ENCODE measurements around the gene MOCS1.

MOCS1 gene

DNA sequence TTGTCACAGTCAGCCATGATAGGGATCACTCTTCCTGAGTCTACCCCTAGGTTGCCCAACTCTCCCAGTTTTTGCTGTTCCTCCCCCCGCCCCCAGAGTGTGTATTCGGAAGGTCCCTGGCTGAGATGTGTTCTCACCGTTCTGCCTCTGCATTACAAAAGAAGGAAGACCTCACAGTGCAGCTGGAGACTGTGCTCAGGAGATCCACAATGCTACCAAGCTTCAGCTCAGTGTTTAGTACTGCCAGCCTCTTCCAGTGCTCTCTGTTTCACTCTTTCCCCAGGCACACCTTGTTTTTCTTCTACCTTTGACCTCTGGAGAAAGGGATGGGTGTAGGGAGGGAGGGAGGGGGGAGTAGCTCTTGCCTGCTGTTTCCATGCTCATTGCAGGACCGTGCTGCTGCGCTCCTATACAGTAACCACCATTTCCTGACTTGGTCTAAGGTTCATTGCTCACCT is 13.4 kb upstream of the MOCS1 start:
- no peak for DNase-seq

DNA sequence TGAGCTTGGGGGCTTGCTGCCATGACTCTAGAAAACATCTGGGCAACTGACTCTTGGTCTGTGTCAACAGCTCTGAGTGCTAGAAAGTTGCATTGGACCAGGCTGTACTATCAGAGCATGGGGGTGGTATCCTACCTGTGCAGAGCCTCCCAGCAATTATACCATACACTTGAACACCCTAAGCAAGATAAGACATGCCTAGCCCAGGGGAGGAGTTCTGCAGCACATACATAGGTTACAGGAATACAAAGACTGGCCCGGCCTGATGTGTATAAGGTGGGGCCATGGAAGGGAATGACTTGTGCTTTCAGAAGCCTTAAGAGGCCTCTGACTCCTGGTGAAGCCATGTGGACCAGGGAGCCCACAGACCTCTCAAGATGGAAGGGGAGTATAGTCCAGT is 11.4 kb upstream of the MOCS1 start:
- no peak for DNase-seq

DNA sequence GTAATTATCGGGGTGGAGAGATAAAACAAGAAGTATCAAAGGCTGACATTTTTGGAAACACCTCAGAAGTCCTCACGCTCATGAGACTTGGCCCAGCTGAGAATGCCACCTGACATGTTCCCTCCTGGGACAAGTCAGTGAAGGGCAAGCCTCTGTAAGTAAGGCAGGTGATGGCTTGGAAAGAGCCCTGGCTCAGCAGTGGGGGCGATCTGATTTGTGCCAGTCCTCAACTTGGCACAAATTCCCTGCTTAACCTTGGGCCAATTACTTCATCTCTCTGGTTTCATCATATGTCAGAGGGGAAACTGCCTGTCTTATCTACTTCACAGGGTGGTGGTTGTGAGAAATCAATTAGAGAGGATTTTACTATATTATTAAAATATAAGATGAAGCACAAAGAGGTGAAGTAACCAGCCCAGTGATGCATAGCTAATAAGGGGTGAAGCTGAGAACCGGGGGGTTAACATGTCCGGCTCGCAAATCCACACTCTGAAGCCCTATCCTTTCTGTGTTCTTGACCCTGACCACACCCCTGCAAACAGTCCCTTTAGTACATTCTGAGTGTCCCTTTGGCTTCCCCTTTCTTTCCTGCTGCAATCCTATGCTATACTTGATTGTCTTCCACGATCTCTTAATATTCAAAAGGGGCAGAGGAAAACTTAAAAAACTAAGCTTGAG is 8.8 kb upstream of the MOCS1 start:
- no peak for DNase-seq

DNA sequence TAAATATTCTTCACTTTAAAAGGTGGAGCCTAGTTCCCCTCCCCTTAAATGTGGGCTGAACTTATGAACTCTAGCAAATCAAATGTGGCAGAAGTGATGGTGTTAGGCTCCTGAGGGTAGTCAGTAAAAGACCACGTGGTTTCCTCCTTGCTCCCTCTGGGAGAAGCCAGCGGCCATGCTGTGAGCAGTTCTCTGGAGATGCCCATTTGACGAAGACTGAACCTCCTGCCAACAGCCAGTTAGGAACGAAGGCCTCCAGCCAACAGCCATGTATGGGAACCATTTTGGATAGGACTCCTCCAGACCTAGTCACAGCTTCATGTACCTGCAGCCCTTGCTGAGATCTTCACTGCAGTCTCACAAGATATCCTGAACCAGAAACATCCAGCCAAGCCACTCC is 7.6 kb upstream of the MOCS1 start:
- DNase-seq = no peak

DNA sequence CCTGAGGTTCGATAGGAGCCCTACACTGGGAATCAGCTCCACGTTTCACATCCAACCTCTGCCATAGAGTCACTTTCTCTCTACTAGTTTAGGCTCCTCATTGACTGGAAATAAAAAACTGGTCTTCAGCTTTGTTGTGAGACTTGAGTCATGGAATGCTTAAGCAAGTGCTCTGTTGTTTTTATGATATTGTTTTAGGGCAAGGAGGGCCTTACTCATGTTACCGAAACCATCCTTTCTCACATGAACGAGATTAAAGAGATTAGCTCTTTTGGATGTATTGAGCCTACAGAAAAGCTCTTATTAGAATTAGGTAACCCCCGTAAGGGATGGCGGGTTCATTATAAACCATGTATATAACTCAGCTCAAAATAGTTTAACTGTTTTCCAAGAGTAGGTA is 6.9 kb upstream of the MOCS1 start:
- DNase-seq = no peak

DNA sequence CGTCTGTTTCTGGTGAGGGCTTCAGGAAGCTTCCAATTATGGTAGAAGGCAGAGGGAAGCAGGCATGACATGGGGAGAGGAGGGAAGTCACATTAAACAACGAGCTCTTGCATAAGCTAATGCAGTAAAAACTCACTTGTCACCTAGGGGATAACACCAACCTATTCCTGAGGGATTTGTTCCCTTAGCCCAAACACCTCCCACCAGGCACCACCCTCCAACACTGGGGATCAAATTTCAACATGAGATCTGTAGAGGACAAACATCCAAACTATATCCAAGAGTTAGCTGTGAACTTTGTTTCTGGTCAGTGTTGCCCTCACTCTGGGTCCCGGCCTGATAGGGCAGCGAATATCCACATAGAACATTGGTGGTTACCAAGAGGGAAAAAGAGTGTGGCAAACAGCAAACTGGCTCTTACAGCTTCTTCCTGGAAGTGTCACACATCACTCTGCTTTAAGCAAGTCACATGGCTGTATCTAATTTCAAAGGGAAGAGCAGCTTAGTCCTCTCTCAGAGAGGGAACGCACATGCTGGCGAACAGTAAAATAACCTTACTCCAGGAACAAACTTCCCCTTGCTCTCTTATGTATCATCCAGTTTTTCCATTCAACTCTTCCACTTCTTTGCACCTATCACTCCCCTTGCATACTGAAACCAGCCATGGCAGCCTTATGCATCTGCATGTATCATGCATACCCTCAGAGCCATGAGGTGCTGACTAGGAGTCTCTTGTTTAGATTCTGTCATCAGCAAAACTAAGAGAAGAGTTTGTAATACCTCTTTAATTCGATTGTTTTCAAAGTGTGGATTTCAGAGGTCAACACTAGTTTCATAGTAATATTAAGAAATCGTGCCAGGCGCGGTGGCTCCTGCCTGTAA is 4.8 kb upstream of the MOCS1 start:
- DNase-seq = no peak

DNA sequence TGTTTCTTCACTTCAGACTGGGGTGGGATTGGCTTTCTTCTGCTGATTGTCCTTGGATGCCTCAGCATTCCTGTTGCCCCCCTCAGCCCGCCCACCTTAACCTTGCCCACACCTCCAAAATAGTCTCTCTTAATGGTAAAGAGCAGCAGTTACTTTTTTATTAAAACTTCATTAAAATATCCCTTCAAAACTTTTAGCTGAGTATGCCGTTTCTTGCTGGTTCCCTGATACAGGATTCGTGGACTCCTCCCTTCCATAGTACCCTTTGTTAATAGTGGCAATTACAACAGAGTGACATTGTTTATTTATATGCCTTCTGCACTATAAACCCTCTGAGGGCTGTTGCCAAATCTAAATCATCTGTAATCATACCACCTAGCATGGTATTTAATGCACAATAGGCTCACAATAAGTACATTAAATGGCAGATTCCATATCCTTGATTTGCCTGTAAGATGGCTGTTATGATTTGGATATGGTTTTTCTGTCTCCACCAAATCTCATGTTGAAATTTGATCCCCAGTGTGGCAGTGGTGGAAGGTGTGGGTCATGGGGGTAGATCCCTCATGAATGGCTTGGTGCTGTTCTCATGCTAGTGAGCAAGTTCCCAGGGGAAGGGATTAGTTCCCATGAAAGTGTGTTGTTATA is 3.5 kb upstream of the MOCS1 start:
- peak; percentile 60 for DNase-seq

DNA sequence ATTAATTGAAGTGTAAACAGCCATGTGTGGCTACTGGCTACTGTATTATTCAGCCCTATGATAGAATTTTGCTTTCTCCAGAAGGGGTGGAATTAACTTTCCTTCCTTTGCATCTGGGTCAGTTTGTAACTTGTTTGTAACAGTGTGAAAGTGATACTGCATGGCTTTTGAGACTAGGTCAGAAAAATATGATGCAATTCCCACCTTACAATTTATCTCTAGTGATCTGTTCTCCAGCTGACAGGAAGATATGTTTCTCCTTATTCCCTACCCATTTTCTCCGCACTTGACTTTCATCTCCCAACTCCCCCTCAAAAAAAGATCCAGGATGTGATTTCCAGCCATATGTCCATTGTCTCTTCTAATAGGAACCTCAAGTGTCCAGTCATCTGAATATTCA is 2.6 kb upstream of the MOCS1 start:
- DNase-seq = no peak

DNA sequence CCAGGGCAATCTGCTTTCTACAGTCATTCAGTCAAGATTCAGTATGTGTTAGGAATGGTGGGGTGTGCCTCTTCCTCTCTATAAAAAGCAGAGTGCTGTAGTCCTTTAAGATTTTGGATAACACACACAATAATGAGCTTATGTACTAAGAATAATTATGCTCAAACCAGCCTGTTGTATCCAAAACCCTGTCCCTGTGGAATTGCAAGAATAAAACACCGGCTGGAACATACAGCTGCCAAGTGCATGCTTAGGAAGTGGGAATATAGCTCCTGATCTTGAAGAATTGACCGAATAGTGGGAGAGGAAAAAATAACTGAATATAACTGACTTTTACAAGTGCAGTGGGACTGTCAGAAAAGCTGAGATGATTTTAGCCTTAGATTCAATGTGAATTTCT is 979 bp upstream of the MOCS1 start:
- DNase-seq = no peak

DNA sequence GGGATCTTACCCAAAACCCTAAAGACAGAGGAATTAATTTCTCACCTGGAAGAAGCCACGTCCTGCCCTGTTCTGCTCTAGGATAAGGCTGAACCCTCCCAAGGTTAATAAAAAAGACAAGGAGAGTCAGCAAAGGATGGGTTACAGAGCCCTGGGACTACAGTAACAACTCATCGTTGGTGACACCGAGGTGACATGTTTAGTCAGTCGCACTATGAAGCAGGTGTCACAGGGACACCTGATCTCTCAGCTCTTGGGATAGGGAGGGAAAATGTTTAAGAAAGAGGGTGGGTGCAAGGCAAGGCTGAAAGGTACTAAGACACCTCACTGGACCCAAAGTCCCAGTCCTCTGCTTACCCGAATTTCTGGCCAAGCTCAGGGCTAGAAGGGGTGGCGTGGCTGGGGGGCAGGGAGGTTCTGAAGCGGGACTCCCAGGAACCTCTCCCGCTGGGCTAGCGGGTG is 562 bp downstream of the MOCS1 start:
- DNase-seq = no peak

DNA sequence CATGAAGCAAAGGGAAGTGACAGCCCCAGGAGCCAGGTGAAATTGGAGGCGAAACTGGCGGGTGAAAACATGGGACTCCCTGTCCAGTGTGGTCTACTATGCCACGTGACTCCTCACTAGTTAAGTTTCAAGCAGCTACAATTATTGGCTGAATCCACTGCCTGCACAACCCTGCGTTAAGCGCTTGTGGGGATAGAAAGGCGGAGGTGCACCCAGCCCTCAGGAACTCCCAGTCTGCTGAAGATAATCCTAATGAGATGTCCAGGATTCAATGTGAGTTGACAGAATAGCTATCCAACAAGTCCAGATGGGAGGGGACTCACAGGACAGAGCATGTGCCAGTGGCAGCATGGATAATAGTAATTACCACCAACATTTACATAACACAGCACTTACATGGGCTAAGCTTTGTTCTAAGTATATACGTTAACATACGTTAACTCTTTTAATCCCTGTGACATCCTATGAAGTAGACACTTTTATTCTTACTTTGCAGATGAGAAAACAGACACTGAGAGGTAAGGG is 1.8 kb downstream of the MOCS1 start:
- DNase-seq = no peak

DNA sequence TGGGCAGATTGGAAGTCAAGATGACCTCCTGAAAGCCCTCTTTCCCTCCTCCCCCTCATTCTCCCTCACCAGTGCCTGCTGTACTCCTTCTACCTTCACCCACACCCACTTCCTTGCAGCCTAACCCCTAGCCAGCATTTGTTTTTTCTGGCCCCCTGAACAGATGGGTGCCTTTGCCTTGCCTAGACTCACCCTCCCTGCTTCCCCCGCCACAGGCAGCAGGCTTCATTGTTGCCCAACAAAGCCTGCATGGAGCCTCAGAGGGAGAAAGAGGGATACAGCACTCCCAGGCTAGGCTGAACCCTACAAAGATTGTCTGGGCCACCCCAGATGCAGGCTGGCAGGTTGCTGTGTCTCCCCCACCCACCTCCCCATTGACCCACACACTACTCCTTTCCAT is 2.7 kb downstream of the MOCS1 start:
- no peak for DNase-seq

DNA sequence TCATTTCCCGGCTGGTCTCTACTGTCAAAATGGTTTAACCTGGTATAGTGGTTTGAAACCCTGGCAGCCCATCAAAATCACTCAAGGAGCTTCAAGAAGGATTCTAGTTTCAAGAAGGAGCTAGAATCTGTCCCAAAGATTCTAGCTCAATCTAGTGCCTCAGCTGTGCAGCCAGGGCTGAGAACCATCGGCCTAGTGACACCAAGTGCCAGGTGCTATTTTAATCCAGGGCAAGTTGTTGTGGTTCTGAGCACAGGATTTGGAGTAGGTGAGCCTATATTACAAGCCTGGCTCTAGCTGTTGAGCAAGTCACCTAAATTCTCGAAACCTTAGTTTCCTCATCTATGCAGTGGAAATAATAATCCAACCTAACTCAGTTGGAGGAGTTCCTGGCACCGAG is 3.7 kb downstream of the MOCS1 start:
- DNase-seq = no peak

DNA sequence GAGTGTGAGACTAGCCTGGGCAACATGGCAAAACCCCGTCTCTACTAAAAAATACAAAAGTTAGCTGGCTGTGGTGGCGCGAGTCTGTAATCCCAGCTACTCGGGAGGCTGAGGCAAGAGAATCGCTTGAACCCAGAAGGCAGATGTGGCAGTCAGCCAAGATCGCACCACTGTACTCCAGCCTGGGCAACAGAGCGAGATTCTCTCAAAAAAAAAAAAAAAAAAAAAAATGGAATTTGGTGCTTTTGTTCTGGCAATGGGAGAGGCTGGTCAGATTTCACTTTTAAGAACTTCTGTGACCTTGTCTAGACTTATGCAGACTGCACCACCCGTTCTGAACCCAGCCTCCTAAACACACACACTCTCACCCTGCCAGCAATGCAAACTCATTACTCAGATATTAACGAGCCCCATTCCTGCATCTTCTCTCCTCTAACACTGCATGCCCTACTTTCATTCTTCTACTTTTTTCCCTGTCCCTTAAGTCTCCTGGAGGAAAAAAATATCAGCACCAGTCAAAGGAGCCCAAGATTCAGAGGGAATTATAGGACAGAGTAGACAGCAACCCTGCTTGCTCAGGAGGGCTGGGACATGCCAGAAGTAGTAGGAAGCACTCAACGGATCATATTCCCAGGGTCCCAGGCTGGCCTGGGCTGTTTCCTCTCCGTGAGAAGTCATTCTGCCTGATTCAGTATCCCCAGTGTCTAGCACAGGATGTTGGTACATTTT is 4.4 kb downstream of the MOCS1 start:
- no peak for DNase-seq

DNA sequence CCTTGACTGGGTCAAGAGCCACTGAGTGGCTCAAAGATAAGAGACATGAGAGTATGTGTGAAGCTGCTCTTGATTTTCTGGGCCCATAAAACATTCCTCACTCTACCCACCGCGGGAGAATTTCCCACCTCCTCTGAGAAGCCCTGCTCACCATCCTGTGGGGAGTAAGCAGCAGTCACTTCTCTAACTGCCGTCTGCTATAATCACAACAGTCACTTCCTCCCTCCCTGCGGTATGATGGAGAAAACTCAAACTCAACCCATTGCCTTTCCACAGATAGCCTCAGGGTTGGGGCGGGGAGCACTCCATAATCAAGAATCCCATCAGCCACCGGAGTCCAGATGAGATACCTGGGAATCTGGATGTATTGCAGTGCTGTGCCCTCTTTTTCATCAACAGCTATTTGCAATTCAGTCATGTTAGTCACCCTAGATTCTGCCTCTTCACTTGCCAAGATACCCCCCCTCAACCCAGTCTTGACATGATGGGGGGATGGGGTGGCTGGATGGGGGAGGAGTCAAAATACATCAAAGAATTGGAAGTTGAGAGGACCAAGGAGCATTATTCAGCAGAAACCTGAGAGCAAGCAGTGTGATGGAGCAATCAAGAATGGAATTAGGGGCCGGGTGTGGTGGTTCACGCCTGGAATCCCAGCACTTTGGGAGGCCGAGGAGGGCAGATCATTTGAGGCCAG is 5.1 kb downstream of the MOCS1 start:
- no peak for DNase-seq

DNA sequence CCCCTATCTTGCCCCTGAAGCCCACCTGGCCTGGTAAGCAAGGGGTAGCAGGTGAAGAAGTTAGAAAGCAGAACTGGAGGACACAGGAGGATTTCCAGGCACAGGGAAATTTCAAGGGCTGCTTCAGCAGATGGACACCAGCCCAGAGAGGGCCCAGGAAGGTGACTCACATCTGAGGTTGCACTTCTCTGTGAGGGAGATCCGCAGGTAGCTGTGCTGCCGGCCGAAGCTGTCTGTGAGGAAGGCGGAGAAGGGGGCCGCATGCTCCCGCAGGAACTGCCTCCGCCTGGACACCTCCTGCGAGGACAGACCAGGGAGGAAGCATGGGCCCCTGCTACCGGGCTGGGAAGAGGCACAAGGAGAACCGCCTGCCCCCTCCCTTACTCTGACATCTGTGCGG is 7.1 kb downstream of the MOCS1 start:
- no peak for DNase-seq

DNA sequence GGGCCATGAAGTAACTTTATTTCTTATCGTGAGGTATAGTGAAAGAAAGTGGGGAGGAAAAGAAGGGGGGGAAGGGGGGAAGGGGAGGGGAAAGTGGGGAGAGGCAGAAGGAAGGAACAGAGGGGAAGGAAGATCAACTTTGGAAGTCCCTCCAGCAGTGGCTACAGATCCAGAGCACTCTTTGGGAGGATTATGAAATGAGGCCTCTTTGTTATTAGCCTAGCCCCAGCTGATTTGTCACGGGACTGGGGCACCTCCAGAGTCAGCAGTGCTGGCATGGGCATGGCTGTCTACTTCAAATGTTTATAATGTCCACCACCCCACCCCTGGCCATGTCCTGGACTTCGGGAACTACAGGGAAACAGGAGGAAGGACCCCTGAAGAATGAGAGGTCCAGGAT is 7.6 kb downstream of the MOCS1 start:
- no peak for DNase-seq

DNA sequence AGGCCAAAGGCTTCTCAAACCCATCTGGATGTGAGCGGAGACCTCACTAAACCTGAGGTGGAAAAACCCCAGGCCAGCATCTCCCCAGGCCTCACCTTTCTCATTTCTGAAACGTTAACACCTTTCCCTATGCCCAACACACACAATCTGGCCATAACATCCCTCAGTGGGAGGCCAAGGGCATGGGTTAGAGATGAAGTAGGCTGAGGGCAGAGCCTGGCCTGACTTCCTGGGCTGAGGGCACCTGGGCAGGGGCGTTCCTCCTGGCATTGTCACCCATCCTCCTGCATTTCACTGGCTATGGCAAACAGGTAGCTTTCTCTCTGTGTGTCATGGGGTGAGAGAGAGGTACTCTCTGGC is 8.4 kb downstream of the MOCS1 start:
- DNase-seq = no peak

DNA sequence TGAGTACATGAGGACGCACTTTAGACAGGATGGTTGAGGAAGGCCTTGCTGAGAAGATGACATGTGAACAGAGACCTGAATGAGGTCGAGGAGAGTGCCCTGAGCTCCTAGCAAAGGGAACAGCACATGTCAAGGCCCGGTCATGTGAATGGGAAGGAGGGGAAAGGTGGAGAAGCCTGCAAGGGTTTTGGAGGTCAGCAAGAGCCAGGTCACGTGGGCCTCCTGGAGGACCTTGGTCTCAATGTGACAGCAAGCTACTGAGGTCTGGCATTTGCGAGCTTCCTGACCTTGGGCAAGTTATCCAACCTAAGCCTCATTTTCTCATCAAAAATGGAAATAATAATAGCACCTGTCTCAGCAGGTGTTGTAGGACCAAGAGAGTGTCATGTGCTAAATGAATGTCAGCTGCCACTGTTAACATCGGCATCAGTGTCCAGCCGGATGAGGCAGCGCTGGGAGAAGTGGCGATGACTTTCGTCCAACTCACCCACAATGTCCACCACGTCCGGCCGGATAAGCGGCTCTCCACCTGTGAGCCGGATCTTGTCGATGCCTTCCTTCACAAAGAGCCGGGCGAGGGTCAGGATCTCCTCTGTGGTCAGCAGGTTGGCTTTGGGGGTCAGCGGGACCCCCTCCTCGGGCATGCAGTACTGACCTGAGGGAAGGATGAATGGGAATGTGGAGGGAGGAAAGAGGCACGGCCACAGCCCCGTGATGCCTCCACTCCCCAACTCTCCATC is 8.9 kb downstream of the MOCS1 start:
- DNase-seq = no peak

DNA sequence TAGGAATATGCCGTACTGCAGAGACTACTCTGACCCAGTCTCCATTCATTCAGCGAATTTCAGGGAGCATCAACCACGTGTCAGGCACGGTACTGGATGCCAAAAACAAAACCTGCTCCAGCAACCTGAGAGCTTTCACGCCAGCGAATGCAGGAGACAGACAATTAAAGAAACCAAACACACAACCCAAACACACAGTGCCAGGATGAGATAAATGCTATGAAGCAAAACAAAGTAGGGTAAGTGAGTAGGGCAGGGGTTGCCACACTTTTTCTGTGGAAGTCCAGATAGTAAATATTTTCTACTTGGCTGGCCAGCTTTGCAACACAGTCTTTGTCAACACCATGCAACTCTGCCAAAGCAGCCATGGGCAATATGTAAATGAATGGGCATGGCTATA is 10.0 kb downstream of the MOCS1 start:
- no peak for DNase-seq

DNA sequence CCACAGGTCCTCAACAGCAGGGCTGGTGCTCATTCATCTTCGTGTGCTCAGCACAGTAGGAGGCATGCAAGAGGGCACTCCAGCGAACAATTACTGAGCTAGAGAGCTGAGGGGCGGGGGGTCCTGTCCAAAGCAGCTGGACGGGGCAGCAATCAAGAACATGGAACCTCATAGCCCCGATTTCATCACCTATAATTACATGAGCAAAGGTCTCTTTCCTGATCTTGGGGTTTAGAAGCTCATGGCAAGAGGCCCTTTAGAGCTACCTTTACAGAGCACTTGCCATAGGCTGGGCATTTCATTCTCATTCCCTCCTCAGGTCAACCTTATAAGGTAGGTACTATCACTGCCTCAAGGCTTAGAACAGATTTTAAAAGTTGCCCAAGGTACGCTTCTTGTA is 10.4 kb downstream of the MOCS1 start:
- no peak for DNase-seq

DNA sequence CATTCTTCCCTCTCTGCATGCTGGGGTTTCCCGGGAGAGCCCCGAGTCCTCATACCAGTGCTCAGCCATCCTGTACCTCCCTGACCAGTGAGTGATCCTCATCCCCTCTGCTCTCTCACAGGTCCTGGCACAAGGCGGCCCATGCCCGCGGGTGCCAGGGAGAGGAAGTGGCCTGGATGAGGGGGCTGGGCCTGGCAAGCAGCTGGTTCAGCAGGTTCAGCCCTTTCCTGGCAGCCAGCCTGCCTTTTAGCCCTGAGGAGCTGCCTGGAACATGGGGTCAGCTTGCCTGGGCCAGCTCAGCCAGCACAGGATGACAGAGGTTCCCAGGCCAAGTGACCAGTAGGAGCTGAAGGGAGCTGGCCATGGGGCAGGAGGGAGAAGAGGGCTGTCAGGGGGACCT is 10.9 kb downstream of the MOCS1 start:
- DNase-seq = no peak
